H9 (cell line): Measurements from ENCODE around the gene TUT4. TPM values are rescaled to one million over a fixed set of nuclear protein-coding genes. Genes with fewer than 3 reads are reported as not detected.

Experiments used
- DNase-seq: peaks from one replicate; pipeline ENCODE4 v3.0.0-alpha.2; 2017
- H2AFZ ChIP-seq: one replicate; pipeline ENCODE4 v1.6.1; 2013; ENCODE audit warnings: mild to moderate bottlenecking, low read length, control low read depth, moderate library complexity
- H2AK5ac ChIP-seq: 2 replicates; pipeline ENCODE4 v1.6.1; 2013; ENCODE audit warnings: low read length, control low read depth, mixed read lengths; ENCODE audit not compliant: insufficient read length
- H2BK120ac ChIP-seq: one replicate; pipeline ENCODE4 v1.6.1; 2013; ENCODE audit warnings: low read depth, mild to moderate bottlenecking, low read length, control low read depth, inconsistent platforms; ENCODE audit not compliant: poor library complexity, severe bottlenecking
- H2BK12ac ChIP-seq: 2 replicates; pipeline ENCODE4 v1.6.1; 2013; ENCODE audit warnings: low read length, control low read depth, mixed read lengths, low read depth; ENCODE audit not compliant: insufficient read length
- H2BK15ac ChIP-seq: 2 replicates; pipeline ENCODE4 v1.6.1; 2013; ENCODE audit warnings: low read depth, low read length, control low read depth
- H2BK20ac ChIP-seq: one replicate; pipeline ENCODE4 v1.6.1; 2013; ENCODE audit warnings: low read depth, mild to moderate bottlenecking, low read length, control low read depth, inconsistent platforms; ENCODE audit not compliant: poor library complexity, severe bottlenecking
- H2BK5ac ChIP-seq: 2 replicates; pipeline ENCODE4 v1.6.1; 2013; ENCODE audit warnings: low read length, control low read depth, mixed read lengths; ENCODE audit not compliant: insufficient read length
- H3K14ac ChIP-seq: 2 replicates; pipeline ENCODE4 v1.6.1; 2013; ENCODE audit warnings: low read length, control low read depth; ENCODE audit not compliant: insufficient read depth
- H3K18ac ChIP-seq: 2 replicates; pipeline ENCODE4 v1.6.1; 2013; ENCODE audit warnings: low read depth, mild to moderate bottlenecking, mixed read lengths, low read length, control low read depth; ENCODE audit not compliant: insufficient read length
- H3K23ac ChIP-seq: 2 replicates; pipeline ENCODE4 v1.6.1; 2013; ENCODE audit warnings: low read length, control low read depth, mixed read lengths, low read depth; ENCODE audit not compliant: insufficient read length
- H3K23me2 ChIP-seq: 2 replicates; pipeline ENCODE4 v1.6.1; 2013; ENCODE audit warnings: low read depth, mild to moderate bottlenecking, mixed read lengths, low read length, control low read depth; ENCODE audit not compliant: insufficient read length, poor library complexity, severe bottlenecking
- H3K27ac ChIP-seq: 2 replicates; pipeline ENCODE4 v1.5.1; 2013; ENCODE audit warnings: low read length, control low read depth, mixed read lengths, low read depth; ENCODE audit not compliant: insufficient read length
- H3K27me3 ChIP-seq: 2 replicates; pipeline ENCODE4 v1.6.1; 2013; ENCODE audit warnings: low read length, control low read depth, inconsistent platforms; ENCODE audit not compliant: insufficient read depth
- H3K4ac ChIP-seq: 2 replicates; pipeline ENCODE4 v1.6.1; 2013; ENCODE audit warnings: low read depth, mild to moderate bottlenecking, control low read depth, inconsistent platforms, low read length, moderate library complexity
- H3K4me1 ChIP-seq: 2 replicates; pipeline ENCODE4 v1.6.1; 2013; ENCODE audit warnings: low read length, control low read depth, inconsistent platforms; ENCODE audit not compliant: insufficient read depth
- H3K4me2 ChIP-seq: 2 replicates; pipeline ENCODE4 v1.6.1; 2013; ENCODE audit warnings: low read length, control low read depth, mixed read lengths; ENCODE audit not compliant: insufficient read length, insufficient read depth
- H3K56ac ChIP-seq: 2 replicates; pipeline ENCODE4 v1.6.1; 2013; ENCODE audit warnings: low read depth, mild to moderate bottlenecking, mixed read lengths, low read length, control low read depth; ENCODE audit not compliant: insufficient read length
- H3K79me1 ChIP-seq: 2 replicates; pipeline ENCODE4 v1.6.1; 2013; ENCODE audit warnings: low read depth, mild to moderate bottlenecking, moderate library complexity, low read length, control low read depth, inconsistent platforms; ENCODE audit not compliant: insufficient read depth, poor library complexity, severe bottlenecking
- H3K79me2 ChIP-seq: 2 replicates; pipeline ENCODE4 v1.6.1; 2013; ENCODE audit warnings: low read length, control low read depth, inconsistent platforms; ENCODE audit not compliant: insufficient read depth
- H3K9ac ChIP-seq: 2 replicates; pipeline ENCODE4 v1.6.1; 2013; ENCODE audit warnings: low read length, control low read depth, mixed read lengths; ENCODE audit not compliant: insufficient read length; ENCODE audit errors: extremely low read depth
- H3K9me3 ChIP-seq: one replicate; pipeline ENCODE4 v1.6.1; 2013; ENCODE audit warnings: low read depth, low read length, inconsistent platforms; ENCODE audit not compliant: control insufficient read depth
- H3T11ph ChIP-seq: one replicate; pipeline ENCODE4 v1.6.1; 2013; ENCODE audit warnings: mild to moderate bottlenecking, low read length, control low read depth, inconsistent platforms
- H4K20me1 ChIP-seq: one replicate; pipeline ENCODE4 v1.6.1; 2013; ENCODE audit not compliant: control insufficient read depth, insufficient read length, insufficient read depth
- H4K5ac ChIP-seq: 2 replicates; pipeline ENCODE4 v1.6.1; 2013; ENCODE audit warnings: low read depth, mild to moderate bottlenecking, mixed read lengths, low read length, control low read depth; ENCODE audit not compliant: insufficient read length
- H4K8ac ChIP-seq: replicated peaks from 2 replicates; pipeline ENCODE4 v1.6.1; 2013; ENCODE audit warnings: low read length, control low read depth, mixed read lengths, low read depth; ENCODE audit not compliant: insufficient read length
- H4K91ac ChIP-seq: 2 replicates; pipeline ENCODE4 v1.6.1; 2013; ENCODE audit warnings: low read depth, mild to moderate bottlenecking, moderate library complexity, mixed read lengths, low read length, control low read depth; ENCODE audit not compliant: insufficient read length
- H3K27ac Mint-ChIP-seq, 3 experiments: 2 replicates in 2 of 3; 3 replicates in 1 of 3; pipeline ENCODE4 v1.8.0; 2020 to 2021; ENCODE audit warnings: mixed read lengths in 3 of 3, mild to moderate bottlenecking in 1 of 3, moderate library complexity in 1 of 3
- H3K27me3 Mint-ChIP-seq: 2 replicates; pipeline ENCODE4 v1.8.0; 2021; ENCODE audit warnings: low read depth, mild to moderate bottlenecking, moderate library complexity, mixed read lengths
- H3K36me3 Mint-ChIP-seq, 3 experiments: 2 replicates in 2 of 3; 3 replicates in 1 of 3; pipeline ENCODE4 v1.8.0; 2020 to 2021; ENCODE audit warnings: low read depth in 3 of 3, mixed read lengths in 3 of 3; ENCODE audit not compliant: insufficient read depth in 1 of 3
- H3K4me1 Mint-ChIP-seq, 2 experiments: 2 replicates each; pipeline ENCODE4 v1.8.0; 2020; ENCODE audit warnings: mixed read lengths in 2 of 2
- H3K4me3 Mint-ChIP-seq, 2 experiments: 2 replicates in 1 of 2; 3 replicates in 1 of 2; pipeline ENCODE4 v1.8.0; 2020 to 2021; ENCODE audit warnings: mild to moderate bottlenecking in 2 of 2, mixed read lengths in 2 of 2, moderate library complexity in 1 of 2
- H3K9me3 Mint-ChIP-seq, 2 experiments: 2 replicates in 1 of 2; 3 replicates in 1 of 2; pipeline ENCODE4 v1.8.0; 2020; ENCODE audit warnings: mild to moderate bottlenecking in 2 of 2, mixed read lengths in 2 of 2, moderate library complexity in 1 of 2
- WGBS: extraction: QIAGEN DNeasy Blood & Tissue Kit; methylation state at CpG from one replicate; pipeline ENCODE4 v1.1.7; 2013; ENCODE audit warnings: missing lambda C conversion rate, low lambda C conversion rate, mixed read lengths; ENCODE audit not compliant: insufficient read length; ENCODE audit errors: extremely low coverage; 5-methylcytosine and 5-hydroxymethylcytosine counted together
- total RNA-seq: library from RNA; stranded (reverse); gene quantifications from 2 replicates; pipeline ENCODE4 v1.2.1, GENCODE V29; 2021
- TF ChIP-seq, protein P1 (sequence below): fragments of 200-600 bp; sonication (generic); conservative IDR thresholded peaks from 3 replicates; pipeline ENCODE4 v1.8.0; 2021; ENCODE audit warnings: antibody characterized with exemption, mild to moderate bottlenecking

TUT4 gene
- total RNA-seq, 1 experiment from 2014 or later = 59.3 TPM

DNA sequence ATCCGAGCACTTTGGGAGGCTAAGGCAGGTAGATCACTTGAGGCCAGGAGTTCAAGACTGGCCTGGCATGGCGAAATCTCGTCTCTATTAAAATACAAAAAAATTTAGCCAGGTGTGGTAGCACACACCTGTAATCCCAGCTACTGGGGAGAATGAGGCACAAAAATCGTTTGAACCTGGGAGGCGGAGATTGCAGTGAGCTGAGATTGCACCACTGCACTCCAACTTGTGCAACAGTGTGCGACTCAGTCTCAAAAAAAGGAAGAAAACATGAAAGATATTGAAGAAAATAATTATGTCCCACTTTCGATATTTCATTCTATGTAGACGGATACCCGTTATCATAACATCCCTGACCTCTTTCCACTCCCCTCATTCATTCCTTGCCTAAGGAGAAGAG is 19.2 kb downstream of the TUT4 start:
- Histone ChIP-seq H3K27ac (no peak overlapping the region), H3K79me2 (peaks cover 3% of the 10 kb centered on the region; the same call in 1 of the 2 replicates), H3K27me3 (no peaks in the 10 kb centered on the region), H2BK15ac (no peak overlapping the region), H2BK120ac (no peak overlapping the region), H2BK20ac (no peak overlapping the region), H4K8ac (no peak overlapping the region), H2AK5ac (no peak overlapping the region), H3K18ac (no peak overlapping the region), H3K79me1 (peaks cover 8% of the 10 kb centered on the region), H3K9me3 (no peaks in the 10 kb centered on the region), H3K23ac (no peak overlapping the region), H3K4me2 (no peak overlapping the region), H3K14ac (no peak overlapping the region), H3K23me2 (no peaks in the 10 kb centered on the region), H2BK5ac (no peak overlapping the region), H4K20me1 (no peaks in the 10 kb centered on the region), H3K9ac (no peak overlapping the region), H2BK12ac (no peak overlapping the region), H4K91ac (no peak overlapping the region), H2AFZ (no peak overlapping the region), H3T11ph (no peak overlapping the region), H3K56ac (no peak overlapping the region), H3K4ac (no peak overlapping the region), H3K4me1 (no peaks in the 10 kb centered on the region), H4K5ac (no peak overlapping the region)
- WGBS = no CpG with 5 or more reads among the region's 9 CpGs
- no peak overlapping the region for H3K4me3 Mint-ChIP-seq
- H3K27ac Mint-ChIP-seq = peak overlapping the region; percentile 6 to 21 (median 19); a peak in 3 of 7 replicates
- peaks cover 14 to 23% (median 16%) of the 10 kb centered on the region in 3 experiments for H3K36me3 Mint-ChIP-seq
- TF ChIP-seq, protein P1, sequence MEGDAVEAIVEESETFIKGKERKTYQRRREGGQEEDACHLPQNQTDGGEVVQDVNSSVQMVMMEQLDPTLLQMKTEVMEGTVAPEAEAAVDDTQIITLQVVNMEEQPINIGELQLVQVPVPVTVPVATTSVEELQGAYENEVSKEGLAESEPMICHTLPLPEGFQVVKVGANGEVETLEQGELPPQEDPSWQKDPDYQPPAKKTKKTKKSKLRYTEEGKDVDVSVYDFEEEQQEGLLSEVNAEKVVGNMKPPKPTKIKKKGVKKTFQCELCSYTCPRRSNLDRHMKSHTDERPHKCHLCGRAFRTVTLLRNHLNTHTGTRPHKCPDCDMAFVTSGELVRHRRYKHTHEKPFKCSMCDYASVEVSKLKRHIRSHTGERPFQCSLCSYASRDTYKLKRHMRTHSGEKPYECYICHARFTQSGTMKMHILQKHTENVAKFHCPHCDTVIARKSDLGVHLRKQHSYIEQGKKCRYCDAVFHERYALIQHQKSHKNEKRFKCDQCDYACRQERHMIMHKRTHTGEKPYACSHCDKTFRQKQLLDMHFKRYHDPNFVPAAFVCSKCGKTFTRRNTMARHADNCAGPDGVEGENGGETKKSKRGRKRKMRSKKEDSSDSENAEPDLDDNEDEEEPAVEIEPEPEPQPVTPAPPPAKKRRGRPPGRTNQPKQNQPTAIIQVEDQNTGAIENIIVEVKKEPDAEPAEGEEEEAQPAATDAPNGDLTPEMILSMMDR = no peak
- H3K27me3 Mint-ChIP-seq = no peaks in the 10 kb centered on the region
- no peak for DNase-seq
- peaks cover 8% of the 10 kb centered on the region in 2 experiments; a peak in 3 of 4 replicates for H3K4me1 Mint-ChIP-seq
- peaks cover 8 to 12% of the 10 kb centered on the region in 2 experiments; a peak in 4 of 5 replicates for H3K9me3 Mint-ChIP-seq
